Brain microvascular endothelial cell (primary cell): ENCODE data around the gene PLCG1.

Source experiments
- DNase-seq: peaks from one replicate; pipeline ENCODE4 v3.0.0-alpha.2; 2020
- H3K27ac ChIP-seq: fragments of 250-450 bp; sonication (Bioruptor Pico); 2 replicates; pipeline ENCODE4 v1.5.1; 2020; ENCODE audit warnings: mild to moderate bottlenecking, moderate library complexity
- H3K27me3 ChIP-seq: fragments of 250-450 bp; sonication (Bioruptor Pico); replicated peaks from 2 replicates; pipeline ENCODE4 v1.5.1; 2020; ENCODE audit warnings: mild to moderate bottlenecking
- H3K36me3 ChIP-seq: fragments of 250-450 bp; sonication (Bioruptor Pico); replicated peaks from 2 replicates; pipeline ENCODE4 v1.5.1; 2020; ENCODE audit warnings: mild to moderate bottlenecking
- H3K4me3 ChIP-seq: 2 replicates; pipeline ENCODE4 v1.5.1; 2011; ENCODE audit warnings: low read depth, mild to moderate bottlenecking, control low read depth, low read length, moderate library complexity
- CTCF ChIP-seq: IDR thresholded peaks from 2 replicates; pipeline ENCODE4 v1.5.1; 2011; ENCODE audit warnings: low read depth, mild to moderate bottlenecking, moderate library complexity, low read length, control low read depth, inconsistent platforms; ENCODE audit errors: missing control alignments
- in situ Hi-C: cut with HindIII; loops from 2 replicates; pipeline ENCODE4 v1.10.0; 2017; ENCODE audit warnings: low sequenced_read_pairs, low pct_ligation_motif_present

PLCG1 gene

DNA sequence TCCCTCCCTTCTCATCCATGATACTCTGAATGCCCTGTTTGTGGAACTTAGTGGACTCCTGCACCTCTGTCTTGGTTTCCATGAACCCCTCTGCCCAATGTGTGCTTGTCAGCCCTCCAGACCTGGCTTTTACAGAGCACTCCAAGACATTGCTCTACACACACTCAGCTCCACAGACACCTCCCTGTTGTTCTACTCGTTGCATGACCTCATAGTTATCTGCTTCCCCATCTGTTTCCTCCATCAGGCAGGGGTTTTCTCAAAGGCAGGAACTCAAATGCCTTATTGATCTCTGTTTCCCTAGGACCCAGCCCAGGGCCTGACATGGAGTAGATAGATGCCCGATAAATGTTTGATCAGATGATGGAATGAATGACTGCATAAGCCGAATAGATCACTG is 13.3 kb downstream of the PLCG1 start:
- H3K36me3 ChIP-seq = no peaks in the 10 kb centered on the region

GRCh38 chr20:41151134-41151869 is 14.0 kb downstream of the PLCG1 start:
- no peaks in the 10 kb centered on the region for H3K27me3 ChIP-seq
- DNase-seq = no peak
- H3K27ac ChIP-seq = no peak overlapping the region
- H3K4me3 ChIP-seq = no peak overlapping the region
- TF ChIP-seq CTCF = no peak
- no peaks in the 10 kb centered on the region for H3K36me3 ChIP-seq
- in situ Hi-C loops = no loop called here

More for the DNA sequence above, 13.3 kb downstream of the PLCG1 start:
- Histone ChIP-seq H3K27me3 (no peaks in the 10 kb centered on the region), H3K27ac (no peak overlapping the region), H3K4me3 (no peak overlapping the region)
- TF ChIP-seq CTCF = no peak
- in situ Hi-C loops = no loop called here
- no peak for DNase-seq

DNA sequence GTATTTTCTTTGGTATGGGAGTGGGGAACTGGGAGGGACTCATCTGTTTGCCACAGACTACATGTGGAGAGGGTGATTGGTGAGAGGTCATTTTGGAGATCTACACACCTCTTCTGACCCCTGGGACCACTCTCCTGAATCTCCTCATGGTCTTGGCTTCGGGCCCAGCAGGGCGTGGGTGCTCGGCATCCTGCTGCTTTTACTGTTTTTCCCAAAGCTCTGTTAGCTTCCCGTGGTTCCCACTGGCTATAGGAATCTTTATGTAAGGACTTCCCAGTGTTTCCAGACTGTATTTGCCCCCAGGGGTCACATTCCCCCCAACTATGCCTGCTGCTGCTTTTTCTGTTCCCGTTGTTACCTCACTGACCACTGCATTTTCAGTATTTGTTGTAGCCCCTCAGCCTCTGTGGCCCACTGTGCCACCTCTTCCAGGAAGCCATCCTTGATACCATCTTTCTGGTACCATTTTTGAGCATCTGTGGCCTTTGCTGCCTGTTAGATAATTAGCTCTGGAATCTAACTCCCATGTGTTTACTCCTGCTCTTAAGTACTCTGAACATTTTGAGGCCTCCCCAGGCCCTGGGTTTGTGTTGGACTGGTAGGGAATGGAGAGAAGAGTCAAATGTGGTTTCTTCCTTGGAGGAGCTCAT is 14.9 kb downstream of the PLCG1 start:
- DNase-seq = no peak
- Histone ChIP-seq H3K27me3 (no peaks in the 10 kb centered on the region), H3K36me3 (no peaks in the 10 kb centered on the region), H3K4me3 (no peak overlapping the region), H3K27ac (no peak overlapping the region)
- TF ChIP-seq CTCF = no peak
- in situ Hi-C loops = no loop called here

GRCh38 chr20:41154436-41155176 is 17.3 kb downstream of the PLCG1 start:
- no peak for DNase-seq
- in situ Hi-C loops = no loop called here
- H3K27me3 ChIP-seq = no peaks in the 10 kb centered on the region
- no peak overlapping the region for H3K27ac ChIP-seq
- no peak overlapping the region for H3K4me3 ChIP-seq
- H3K36me3 ChIP-seq = peaks cover under 1% of the 10 kb centered on the region
- TF ChIP-seq CTCF = peak; percentile 13

- Histone ChIP-seq H3K36me3 (peaks cover 7% of the 10 kb centered on the region), H3K27me3 (no peaks in the 10 kb centered on the region), H3K27ac (no peak overlapping the region), H3K4me3 (no peak overlapping the region)
- no peak for DNase-seq
- in situ Hi-C loops = no loop called here
- TF ChIP-seq CTCF = no peak
Observed at GRCh38 chr20:41155261-41155660, 17.9 kb downstream of the PLCG1 start.
